K562 (cell line): ENCODE data around the gene TRNAU1AP. TPM values are rescaled to one million over a fixed set of nuclear protein-coding genes. Genes with fewer than 3 reads are reported as not detected.

ENCODE experiments used
- C11orf30 ChIP-seq: fragments of 450-650 bp; IDR thresholded peaks from 2 replicates; pipeline ENCODE4 v1.6.1; 2016; ENCODE audit warnings: low read depth, mild to moderate bottlenecking
- CEBPZ ChIP-seq: fragments of 150-350 bp; IDR thresholded peaks from 2 replicates; pipeline ENCODE4 v1.6.1; 2014; ENCODE audit warnings: low read depth, mild to moderate bottlenecking, low read length, borderline replicate concordance
- CREBBP ChIP-seq: IDR thresholded peaks from one replicate; pipeline ENCODE4 v1.6.1; 2012; ENCODE audit warnings: low read depth, mild to moderate bottlenecking, control low read depth, inconsistent platforms, low read length
- HDGF ChIP-seq: fragments of 450-650 bp; IDR thresholded peaks from 2 replicates; pipeline ENCODE4 v1.6.1; 2016
- HNRNPH1 ChIP-seq: fragments of 200-400 bp; formaldehyde crosslinking; optimal IDR thresholded peaks from 2 replicates; pipeline ENCODE3; 2017; ENCODE audit warnings: low read depth, mild to moderate bottlenecking, low read length, moderate library complexity
- LEF1 ChIP-seq: fragments of 450-650 bp; IDR thresholded peaks from 2 replicates; pipeline ENCODE4 v1.6.1; 2016; ENCODE audit warnings: mild to moderate bottlenecking
- MAFK ChIP-seq: IDR thresholded peaks from 2 replicates; pipeline ENCODE4 v1.6.1; 2011; ENCODE audit warnings: low read length, improper control_type of control experiment
- MAX ChIP-seq: sonication (generic); formaldehyde crosslinking; IDR thresholded peaks from 2 replicates; pipeline ENCODE4 v1.9.0; 2022; ENCODE audit warnings: mild to moderate bottlenecking, missing genetic modification reagents
- MED1 ChIP-seq: sonication (generic); formaldehyde crosslinking; IDR thresholded peaks from 2 replicates; pipeline ENCODE4 v1.8.1; 2023; ENCODE audit warnings: missing genetic modification reagents, borderline replicate concordance
- PTRF ChIP-seq: fragments of 450-650 bp; IDR thresholded peaks from 2 replicates; pipeline ENCODE4 v1.6.1; 2016; ENCODE audit warnings: mild to moderate bottlenecking, missing genetic modification characterization, missing compliant biosample characterization
- RFX5 ChIP-seq: IDR thresholded peaks from 2 replicates; pipeline ENCODE4 v1.6.1; 2011; ENCODE audit warnings: low read depth, mild to moderate bottlenecking, improper control_type of control experiment, low read length
- SRSF1 ChIP-seq: fragments of 200-400 bp; formaldehyde crosslinking; IDR thresholded peaks from 2 replicates; pipeline ENCODE4 v1.6.1; 2017; ENCODE audit warnings: mild to moderate bottlenecking, low read depth, low read length, moderate library complexity
- TAF9B ChIP-seq: fragments of 450-650 bp; IDR thresholded peaks from 2 replicates; pipeline ENCODE4 v1.6.1; 2018; ENCODE audit warnings: mild to moderate bottlenecking; ENCODE audit not compliant: partially characterized antibody
- ZC3H11A ChIP-seq: IDR thresholded peaks from 2 replicates; pipeline ENCODE4 v1.6.1; 2012; ENCODE audit warnings: low read depth, low read length, improper control_type of control experiment
- ZNF431 ChIP-seq: sonication (generic); formaldehyde crosslinking; IDR thresholded peaks from 2 replicates; pipeline ENCODE4 v1.8.0; 2022; ENCODE audit warnings: mild to moderate bottlenecking, missing genetic modification reagents
- ZNF518B ChIP-seq: fragments of 250-450 bp; sonication (Bioruptor Pico); IDR thresholded peaks from 2 replicates; pipeline ENCODE4 v1.5.0; 2021; ENCODE audit warnings: mild to moderate bottlenecking, moderate library complexity
- polyA plus RNA-seq, 8 experiments: library from polyadenylated mRNA; depleted of rRNA in 4 of 8; stranded (reverse) in 5 of 8; unstranded in 3 of 8; fragments of >200 nt; fragmentation: Nextera tagmentation in 2 of 8; fragmentation: Illumina TruSeq in 1 of 8; extraction: Ambion mirVana in 2 of 8; extraction: Trizol in 1 of 8; gene quantifications; 2 replicates each; pipeline versions ENCODE4 v1.2.1 to v1.2.3, GENCODE V29; 2011 to 2014; ENCODE audit warnings: inconsistent platforms in 1 of 8, missing spikeins in 1 of 8
- total RNA-seq, 7 experiments: library from RNA; depleted of rRNA in 6 of 7; stranded (reverse); fragments of >200 nt in 6 of 7; fragmentation: Illumina TruSeq in 2 of 7; extraction: Trizol in 2 of 7; gene quantifications; 2 replicates each; pipeline versions ENCODE4 v1.2.1 to v1.2.3, GENCODE V29; 2011 to 2021; ENCODE audit warnings: low replicate concordance in 1 of 7
- TF ChIP-seq, protein P1 (sequence below): IDR thresholded peaks from 2 replicates; pipeline ENCODE4 v1.6.1; 2011; ENCODE audit warnings: borderline replicate concordance, low read depth, mild to moderate bottlenecking, moderate library complexity, low read length; ENCODE audit not compliant: insufficient read depth, poor library complexity, severe bottlenecking

The TRNAU1AP gene
- total and polyA plus RNA-seq, 9 of the 15 experiments (the other 6 are each of a cell fraction or from before 2014, with no cell fraction given), result 34.9 to 110 (median 46.3) TPM

- TF ChIP-seq CREBBP, result no peak
- TF ChIP-seq MAFK, result no peak
- peak; percentile 48; the same call in 1 of the 2 replicates for TF ChIP-seq ZNF431 (CRISPR knock-in tag)
- TF ChIP-seq, protein P1, sequence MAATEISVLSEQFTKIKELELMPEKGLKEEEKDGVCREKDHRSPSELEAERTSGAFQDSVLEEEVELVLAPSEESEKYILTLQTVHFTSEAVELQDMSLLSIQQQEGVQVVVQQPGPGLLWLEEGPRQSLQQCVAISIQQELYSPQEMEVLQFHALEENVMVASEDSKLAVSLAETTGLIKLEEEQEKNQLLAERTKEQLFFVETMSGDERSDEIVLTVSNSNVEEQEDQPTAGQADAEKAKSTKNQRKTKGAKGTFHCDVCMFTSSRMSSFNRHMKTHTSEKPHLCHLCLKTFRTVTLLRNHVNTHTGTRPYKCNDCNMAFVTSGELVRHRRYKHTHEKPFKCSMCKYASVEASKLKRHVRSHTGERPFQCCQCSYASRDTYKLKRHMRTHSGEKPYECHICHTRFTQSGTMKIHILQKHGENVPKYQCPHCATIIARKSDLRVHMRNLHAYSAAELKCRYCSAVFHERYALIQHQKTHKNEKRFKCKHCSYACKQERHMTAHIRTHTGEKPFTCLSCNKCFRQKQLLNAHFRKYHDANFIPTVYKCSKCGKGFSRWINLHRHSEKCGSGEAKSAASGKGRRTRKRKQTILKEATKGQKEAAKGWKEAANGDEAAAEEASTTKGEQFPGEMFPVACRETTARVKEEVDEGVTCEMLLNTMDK, result no peak
- peak; percentile 52 for TF ChIP-seq LEF1
- no peak for TF ChIP-seq C11orf30
- no peak for TF ChIP-seq CEBPZ
- TF ChIP-seq HDGF, result 0 out of 2 replicates have a peak, but pooled peaks have one; percentile 39
- no peak for TF ChIP-seq MAX (CRISPR knock-in tag)
- TF ChIP-seq SRSF1, result no peak
- TF ChIP-seq ZC3H11A, result no peak
- no peak for TF ChIP-seq ZNF518B (CRISPR knock-in tag)
- no peak for TF ChIP-seq MED1 (CRISPR knock-in tag)
- no peak for TF ChIP-seq HNRNPH1
- TF ChIP-seq TAF9B, result peak; percentile 98
- TF ChIP-seq PTRF (tag), result 0 out of 2 replicates have a peak, but pooled peaks have one; percentile 17
- TF ChIP-seq RFX5, result no peak; the same call in 1 of the 2 replicates
Measured at GRCh38 chr1:28505406-28506187, 47.3 kb upstream of the TRNAU1AP start, which contains the start of gene RCC1 (continued).
